Brain microvascular endothelial cell (primary cell): Measurements from ENCODE around the gene ATF7IP2.
A peak's percentile ranks its signal among the peaks of the same experiment; 100 is the strongest.
"Not testable (repeated sequence)": the region's sequence is repeated elsewhere in the genome, so short reads cannot be mapped to it uniquely, and the experiment has no call there.

ENCODE experiments used
- DNase-seq: peaks from one replicate; pipeline ENCODE4 v3.0.0-alpha.2; 2020
- H3K27ac ChIP-seq: fragments of 250-450 bp; sonication (Bioruptor Pico); 2 replicates; pipeline ENCODE4 v1.5.1; 2020; ENCODE audit warnings: mild to moderate bottlenecking, moderate library complexity
- H3K27me3 ChIP-seq: fragments of 250-450 bp; sonication (Bioruptor Pico); replicated peaks from 2 replicates; pipeline ENCODE4 v1.5.1; 2020; ENCODE audit warnings: mild to moderate bottlenecking
- H3K36me3 ChIP-seq: fragments of 250-450 bp; sonication (Bioruptor Pico); replicated peaks from 2 replicates; pipeline ENCODE4 v1.5.1; 2020; ENCODE audit warnings: mild to moderate bottlenecking
- H3K4me3 ChIP-seq: 2 replicates; pipeline ENCODE4 v1.5.1; 2011; ENCODE audit warnings: low read depth, mild to moderate bottlenecking, control low read depth, low read length, moderate library complexity
- CTCF ChIP-seq: IDR thresholded peaks from 2 replicates; pipeline ENCODE4 v1.5.1; 2011; ENCODE audit warnings: low read depth, mild to moderate bottlenecking, moderate library complexity, low read length, control low read depth, inconsistent platforms; ENCODE audit errors: missing control alignments
- in situ Hi-C: cut with HindIII; loops from 2 replicates; pipeline ENCODE4 v1.10.0; 2017; ENCODE audit warnings: low sequenced_read_pairs, low pct_ligation_motif_present

Gene ATF7IP2

GRCh38 chr16:10362077-10362863 is 23.6 kb upstream of the ATF7IP2 start:
- no peak for DNase-seq
- no peak for TF ChIP-seq CTCF
- in situ Hi-C loops: no loop called here
- Histone ChIP-seq H3K36me3 (no peaks in the 10 kb centered on the region), H3K4me3 (no peak overlapping the region), H3K27ac (no peak overlapping the region), H3K27me3 (no peaks in the 10 kb centered on the region)

- H3K4me3 ChIP-seq, H3K27me3 ChIP-seq, DNase-seq, H3K36me3 ChIP-seq, in situ Hi-C loops, H3K27ac ChIP-seq: not testable (repeated sequence)
Observed at GRCh38 chr16:10362864-10363197, 23.0 kb upstream of the ATF7IP2 start.

GRCh38 chr16:10366619-10367018 is 19.2 kb upstream of the ATF7IP2 start:
- H3K27ac ChIP-seq, H3K27me3 ChIP-seq, H3K4me3 ChIP-seq, DNase-seq, H3K36me3 ChIP-seq, in situ Hi-C loops: not testable (repeated sequence)

GRCh38 chr16:10367616-10368188 is 18.2 kb upstream of the ATF7IP2 start:
- in situ Hi-C loops: no loop called here
- DNase-seq: no peak
- Histone ChIP-seq H3K27me3 (no peaks in the 10 kb centered on the region), H3K36me3 (no peaks in the 10 kb centered on the region), H3K27ac (no peak overlapping the region), H3K4me3 (no peak overlapping the region)
- TF ChIP-seq CTCF: no peak

GRCh38 chr16:10368969-10369551 is 16.8 kb upstream of the ATF7IP2 start:
- in situ Hi-C loops: no loop called here
- H3K36me3 ChIP-seq: no peaks in the 10 kb centered on the region
- no peak for DNase-seq
- TF ChIP-seq CTCF: peak; percentile 17
- H3K27me3 ChIP-seq: no peaks in the 10 kb centered on the region
- no peak overlapping the region for H3K27ac ChIP-seq
- H3K4me3 ChIP-seq: no peak overlapping the region

GRCh38 chr16:10370096-10370726 is 15.7 kb upstream of the ATF7IP2 start:
- Histone ChIP-seq H3K36me3 (no peaks in the 10 kb centered on the region), H3K27ac (no peak overlapping the region), H3K4me3 (no peak overlapping the region), H3K27me3 (no peaks in the 10 kb centered on the region)
- no peak for TF ChIP-seq CTCF
- no peak for DNase-seq
- in situ Hi-C loops: no loop called here
